ENCODE data around the gene RGS12. TPM values are rescaled to one million over a fixed set of nuclear protein-coding genes. Genes with fewer than 3 reads are reported as not detected.

RGS12 gene
- total and polyA plus RNA-seq, 2 of the 13 experiments (the other 11 are each of a cell fraction or from before 2014, with no cell fraction given) = 21.0 to 27.7 TPM

DNA sequence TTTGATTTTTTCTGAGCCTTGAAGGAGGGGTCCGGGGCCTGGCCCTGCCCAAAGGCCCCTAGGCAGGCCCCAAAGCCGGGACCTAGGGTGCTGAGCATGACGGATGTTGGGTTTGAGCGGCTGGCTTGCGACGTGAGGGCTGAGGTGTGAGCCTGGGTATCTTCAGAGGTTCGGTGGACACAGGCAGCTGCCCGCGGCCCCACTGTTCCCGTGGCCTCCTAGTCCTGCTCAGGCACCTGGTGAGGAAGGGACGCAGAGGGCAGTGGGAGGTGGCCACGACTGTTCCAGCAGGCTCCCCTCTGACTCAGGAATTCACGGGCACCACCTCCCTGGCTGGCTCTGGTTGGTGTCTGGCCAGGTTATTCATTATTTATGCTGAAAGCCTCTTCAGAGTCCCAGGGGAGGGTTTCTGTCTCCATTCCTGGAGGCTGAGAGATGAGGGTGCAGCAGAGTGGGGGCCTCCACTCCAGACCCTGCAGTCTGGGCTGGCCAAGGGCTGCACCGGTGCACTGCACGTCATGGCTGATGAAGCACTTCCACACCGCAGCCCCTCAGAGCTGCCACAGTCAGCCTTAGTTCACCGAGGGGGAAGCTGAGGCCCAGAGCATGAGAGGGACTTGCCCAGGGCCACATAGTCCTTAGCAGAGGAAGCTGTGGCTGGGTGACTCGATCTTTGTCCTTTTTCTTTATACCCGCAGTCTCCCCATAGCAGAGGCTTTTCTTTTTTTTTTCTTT, 41.7 kb upstream of the RGS12 start (continued):
- TF ChIP-seq ZNF879 (CRISPR knock-in tag; IDR thresholded peaks at IDR 0.05) = no peak
- no peak for TF ChIP-seq MED1 (CRISPR knock-in tag; IDR thresholded peaks at IDR 0.05)
- no peak for TF ChIP-seq TFE3 (CRISPR knock-in tag; IDR thresholded peaks at IDR 0.05)
- TF ChIP-seq ZNF512 (CRISPR knock-in tag; IDR thresholded peaks at IDR 0.05) = no peak
- no peak for TF ChIP-seq REL (CRISPR knock-in tag; conservative IDR thresholded peaks at IDR 0.05)
- TF ChIP-seq RFXANK (CRISPR knock-in tag; IDR thresholded peaks at IDR 0.05) = no peak
- no peak for TF ChIP-seq ARID5B (CRISPR knock-in tag; IDR thresholded peaks at IDR 0.05)
- no peak for TF ChIP-seq MBNL3 (CRISPR knock-in tag; conservative IDR thresholded peaks at IDR 0.05)
- no peak for TF ChIP-seq PITX1 (CRISPR knock-in tag; IDR thresholded peaks at IDR 0.05)
- 0 out of 2 replicates have a peak, but pooled peaks have one; percentile 21 for TF ChIP-seq ZNF563 (CRISPR knock-in tag; IDR thresholded peaks at IDR 0.05)
- TF ChIP-seq, protein P1, sequence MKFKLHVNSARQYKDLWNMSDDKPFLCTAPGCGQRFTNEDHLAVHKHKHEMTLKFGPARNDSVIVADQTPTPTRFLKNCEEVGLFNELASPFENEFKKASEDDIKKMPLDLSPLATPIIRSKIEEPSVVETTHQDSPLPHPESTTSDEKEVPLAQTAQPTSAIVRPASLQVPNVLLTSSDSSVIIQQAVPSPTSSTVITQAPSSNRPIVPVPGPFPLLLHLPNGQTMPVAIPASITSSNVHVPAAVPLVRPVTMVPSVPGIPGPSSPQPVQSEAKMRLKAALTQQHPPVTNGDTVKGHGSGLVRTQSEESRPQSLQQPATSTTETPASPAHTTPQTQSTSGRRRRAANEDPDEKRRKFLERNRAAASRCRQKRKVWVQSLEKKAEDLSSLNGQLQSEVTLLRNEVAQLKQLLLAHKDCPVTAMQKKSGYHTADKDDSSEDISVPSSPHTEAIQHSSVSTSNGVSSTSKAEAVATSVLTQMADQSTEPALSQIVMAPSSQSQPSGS (CRISPR knock-in tag; IDR thresholded peaks at IDR 0.05) = no peak
- no peak for TF ChIP-seq MTA1 (CRISPR knock-in tag; IDR thresholded peaks at IDR 0.05; ENCODE audit: borderline replicate concordance)
- no peak for TF ChIP-seq ZNF281 (CRISPR knock-in tag; IDR thresholded peaks at IDR 0.05; ENCODE audit: borderline replicate concordance)
- TF ChIP-seq, protein P2, sequence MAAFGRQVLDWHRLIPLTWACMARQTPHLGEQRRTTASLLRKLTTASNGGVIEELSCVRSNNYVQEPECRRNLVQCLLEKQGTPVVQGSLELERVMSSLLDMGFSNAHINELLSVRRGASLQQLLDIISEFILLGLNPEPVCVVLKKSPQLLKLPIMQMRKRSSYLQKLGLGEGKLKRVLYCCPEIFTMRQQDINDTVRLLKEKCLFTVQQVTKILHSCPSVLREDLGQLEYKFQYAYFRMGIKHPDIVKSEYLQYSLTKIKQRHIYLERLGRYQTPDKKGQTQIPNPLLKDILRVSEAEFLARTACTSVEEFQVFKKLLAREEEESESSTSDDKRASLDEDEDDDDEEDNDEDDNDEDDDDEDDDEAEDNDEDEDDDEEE (CRISPR knock-in tag; IDR thresholded peaks at IDR 0.05) = 0 out of 2 replicates have a peak, but pooled peaks have one; percentile 42
- 0 out of 2 replicates have a peak, but pooled peaks have one; percentile 5 for TF ChIP-seq KDM5B (CRISPR knock-in tag; IDR thresholded peaks at IDR 0.05; ENCODE audit: borderline replicate concordance)

All from HepG2 (cell line).